Retinal pigment epithelial cell (primary cell): ENCODE measurements around the gene CNTN3.

ENCODE experiments used
- DNase-seq: peaks from one replicate; pipeline ENCODE4 v3.0.0-alpha.2; 2010; ENCODE audit warnings: low read depth
- H3K4me3 ChIP-seq: 2 replicates; pipeline ENCODE4 v1.5.1; 2011; ENCODE audit warnings: mild to moderate bottlenecking, low read length, control low read depth, moderate library complexity
- CTCF ChIP-seq: conservative IDR thresholded peaks from 2 replicates; pipeline ENCODE4 v1.5.1; 2011; ENCODE audit warnings: low read depth, low read length, control low read depth, inconsistent platforms

CNTN3 gene

GRCh38 chr3:74643636-74644035 lies 29.2 kb upstream of the CNTN3 start:
- no peak overlapping the region for H3K4me3 ChIP-seq
- no peak for TF ChIP-seq CTCF
- no peak for DNase-seq

GRCh38 chr3:74642876-74643275 lies 28.4 kb upstream of the CNTN3 start:
- no peak for DNase-seq
- no peak for TF ChIP-seq CTCF
- no peak overlapping the region for H3K4me3 ChIP-seq

- DNase-seq = no peak
- H3K4me3 ChIP-seq = no peak overlapping the region
- TF ChIP-seq CTCF = no peak
These were observed 25.8 kb upstream of the CNTN3 start for GRCh38 chr3:74640211-74640610.

GRCh38 chr3:74639681-74640080 lies 25.2 kb upstream of the CNTN3 start:
- no peak overlapping the region for H3K4me3 ChIP-seq
- no peak for TF ChIP-seq CTCF
- DNase-seq = no peak

GRCh38 chr3:74636981-74637380 lies 22.5 kb upstream of the CNTN3 start:
- no peak for TF ChIP-seq CTCF
- DNase-seq = no peak
- H3K4me3 ChIP-seq = no peak overlapping the region

GRCh38 chr3:74633021-74633420 lies 18.6 kb upstream of the CNTN3 start:
- no peak overlapping the region for H3K4me3 ChIP-seq
- DNase-seq = no peak
- TF ChIP-seq CTCF = no peak

GRCh38 chr3:74631351-74632140 lies 17.1 kb upstream of the CNTN3 start:
- no peak overlapping the region for H3K4me3 ChIP-seq
- no peak for DNase-seq
- TF ChIP-seq CTCF = no peak
